Measurements from ENCODE around the gene DPM2. TPM values are rescaled to one million over a fixed set of nuclear protein-coding genes. Genes with fewer than 3 reads are reported as not detected.

The DPM2 gene
- total RNA-seq, 4 donors from 2014 or later: 17.3 to 43.3 (median 35.5) TPM

- Histone ChIP-seq H3K27ac (peak overlapping the region in 1 of 3 donors; percentile 13), H3K9me3 (no peaks in the 10 kb centered on the region), H3K36me3 (no peaks in the 10 kb centered on the region), H3K27me3 (no peaks in the 10 kb centered on the region), H3K4me3 (replicated peaks in 1 of 3) (no peak overlapping the region), H3K4me1 (peaks cover 21 to 36% of the 10 kb centered on the region in 2 donors)
- no peak for DNase-seq
- WGBS, 2 donors: 63 to 86% methylated on average over 21 of the region's 21 CpGs
- intact Hi-C loops (cut with DNase I): no loop called here
- TF ChIP-seq POLR2A (IDR thresholded peaks at IDR 0.05) (no peak), CTCF (IDR thresholded peaks at IDR 0.05) (no peak)
These were observed 13.0 kb upstream of the DPM2 start for GRCh38 chr9:127950513-127951289.

GRCh38 chr9:127949827-127950512 lies 12.3 kb upstream of the DPM2 start:
- no peak for TF ChIP-seq POLR2A (IDR thresholded peaks at IDR 0.05)
- no peak for TF ChIP-seq CTCF (IDR thresholded peaks at IDR 0.05)
- 82 to 84% methylated on average over 17 of the region's 17 CpGs for WGBS, 2 donors
- H3K4me1 ChIP-seq: peaks cover 13 to 29% of the 10 kb centered on the region in 2 donors
- no peak overlapping the region for H3K4me3 ChIP-seq (replicated peaks in 1 of 3)
- no peak for DNase-seq
- intact Hi-C loops (cut with DNase I): loop anchor here (5.0 kb wide), 1 partner anchor 167 kb away; no protein-coding TSS in a partner anchor
- no peaks in the 10 kb centered on the region for H3K9me3 ChIP-seq
- no peaks in the 10 kb centered on the region for H3K27me3 ChIP-seq
- peak overlapping the region in 1 of 3 donors; percentile 13 for H3K27ac ChIP-seq
- H3K36me3 ChIP-seq: peaks cover 4 to 5% of the 10 kb centered on the region in 2 donors

GRCh38 chr9:127947841-127948710 lies 10.4 kb upstream of the DPM2 start:
- intact Hi-C loops (cut with DNase I): loop anchor here (5.0 kb wide), 1 partner anchor 169 kb away; no protein-coding TSS in a partner anchor
- H3K9me3 ChIP-seq: no peaks in the 10 kb centered on the region
- H3K4me3 ChIP-seq (replicated peaks in 1 of 3): no peak overlapping the region
- H3K27ac ChIP-seq: no peak overlapping the region
- WGBS, 2 donors: 87 to 88% methylated on average over 11 to 13 of the region's 17 CpGs
- H3K36me3 ChIP-seq: peaks cover 12 to 15% of the 10 kb centered on the region in 2 donors
- no peak for TF ChIP-seq CTCF (IDR thresholded peaks at IDR 0.05)
- H3K4me1 ChIP-seq: peaks cover under 1 to 10% of the 10 kb centered on the region in 2 donors
- H3K27me3 ChIP-seq: no peaks in the 10 kb centered on the region
- no peak for DNase-seq

GRCh38 chr9:127946728-127947127 lies 9.1 kb upstream of the DPM2 start:
- 64 to 74% methylated on average over 3 of the region's 3 CpGs for WGBS, 2 donors
- no peak for DNase-seq
- peaks cover 13 to 19% of the 10 kb centered on the region in 2 donors for H3K4me1 ChIP-seq
- H3K4me3 ChIP-seq (replicated peaks in 1 of 3): no peak overlapping the region
- H3K27me3 ChIP-seq: no peaks in the 10 kb centered on the region
- no peaks in the 10 kb centered on the region for H3K9me3 ChIP-seq
- peak overlapping the region in 2 of 3 donors; percentile 41 to 66 for H3K27ac ChIP-seq
- no peak for TF ChIP-seq CTCF (IDR thresholded peaks at IDR 0.05)
- TF ChIP-seq POLR2A (IDR thresholded peaks at IDR 0.05): no peak
- peaks cover 12 to 15% of the 10 kb centered on the region in 2 donors for H3K36me3 ChIP-seq
- intact Hi-C loops (cut with DNase I): loop anchor here (5.0 kb wide), 1 partner anchor 171 kb away; no protein-coding TSS in a partner anchor

Measured in thyroid gland (tissue), 4 donors.